GM18909 (cell line): Measurements from ENCODE around the gene BCAS3.
"Not testable (repeated sequence)": the region's sequence is repeated elsewhere in the genome, so short reads cannot be mapped to it uniquely, and the experiment has no call there.

Experiments used
- ATAC-seq: cut with Tn5 transposase; IDR thresholded peaks from one replicate; pipeline ENCODE4 v1.9.1; 2021; ENCODE audit warnings: mild to moderate bottlenecking; ENCODE audit not compliant: unreplicated experiment, poor library complexity

Gene BCAS3

DNA sequence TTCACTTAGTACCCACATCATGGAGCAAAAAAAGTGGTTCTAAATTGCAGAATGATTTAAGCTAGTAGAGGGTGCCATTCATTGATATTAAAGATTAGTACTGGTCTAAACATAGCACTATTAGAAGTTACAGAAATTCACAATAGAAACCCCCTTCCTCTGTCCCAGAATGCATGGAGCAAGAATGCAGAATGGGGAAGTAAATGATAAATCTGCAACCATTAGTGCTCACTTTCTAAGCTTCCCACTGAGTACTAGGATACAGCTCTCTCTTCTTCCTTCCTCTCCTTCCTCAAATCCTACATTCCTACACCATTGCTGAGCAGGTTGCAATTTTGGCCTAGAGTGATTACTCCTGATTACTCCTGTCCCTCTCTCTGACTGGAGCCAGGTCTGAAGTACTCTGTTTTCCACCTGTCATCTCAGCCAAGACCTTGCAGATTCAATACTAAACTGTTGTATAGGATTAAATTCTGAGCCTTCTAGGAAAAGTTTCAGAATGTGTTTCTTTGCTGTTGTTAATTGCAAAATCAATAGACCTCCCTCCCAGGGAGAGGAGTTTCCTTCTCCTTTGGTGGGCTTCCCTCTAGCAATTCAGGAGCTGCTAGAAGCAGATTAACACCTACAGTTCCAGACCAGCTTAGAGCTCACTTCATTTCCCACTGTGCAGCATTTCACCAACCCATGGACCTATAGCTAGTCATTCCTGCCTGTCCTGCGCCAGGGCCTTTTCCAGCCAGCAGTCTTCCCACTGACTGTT lies 556.5 kb downstream of the BCAS3 start:
- ATAC-seq, result no peak

DNA sequence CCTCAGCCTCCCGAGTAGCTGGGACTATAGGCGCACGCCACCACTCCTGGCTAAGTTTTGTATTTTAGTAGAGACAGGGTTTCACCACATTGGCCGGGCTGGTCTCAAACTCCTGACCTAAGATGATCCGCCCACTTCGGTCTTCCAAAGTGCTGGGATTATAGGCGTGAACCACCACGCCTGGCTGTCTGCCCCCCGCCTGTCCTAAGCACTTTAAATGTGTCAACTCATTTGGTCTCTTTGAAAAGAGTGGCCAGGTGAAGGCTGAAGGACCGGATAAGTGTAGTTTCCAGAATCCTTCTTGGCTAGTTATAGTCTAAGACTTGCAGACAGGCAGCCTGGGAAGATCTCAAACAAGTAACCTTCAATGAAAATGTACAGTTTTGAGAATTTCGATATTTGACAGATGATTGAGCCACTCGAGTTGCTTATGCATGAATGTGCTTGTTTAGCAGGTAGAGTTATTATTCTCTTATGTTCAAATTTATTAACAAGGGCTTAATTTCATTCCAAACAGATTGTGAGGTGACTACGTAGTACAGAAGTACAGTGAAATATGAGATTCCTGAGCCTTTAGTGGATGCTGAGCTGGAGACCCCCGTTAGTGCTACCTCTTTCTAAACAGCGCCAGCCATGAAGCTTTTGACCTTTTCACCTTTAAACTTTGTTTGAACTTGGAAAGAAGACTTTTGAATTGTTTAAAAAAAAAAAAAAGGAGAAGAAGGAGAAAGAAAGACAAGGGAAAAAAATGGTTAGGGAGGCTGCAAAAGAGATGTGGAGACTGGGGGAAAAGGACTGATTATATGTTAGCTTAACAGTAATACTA lies 557.6 kb downstream of the BCAS3 start:
- no peak for ATAC-seq

DNA sequence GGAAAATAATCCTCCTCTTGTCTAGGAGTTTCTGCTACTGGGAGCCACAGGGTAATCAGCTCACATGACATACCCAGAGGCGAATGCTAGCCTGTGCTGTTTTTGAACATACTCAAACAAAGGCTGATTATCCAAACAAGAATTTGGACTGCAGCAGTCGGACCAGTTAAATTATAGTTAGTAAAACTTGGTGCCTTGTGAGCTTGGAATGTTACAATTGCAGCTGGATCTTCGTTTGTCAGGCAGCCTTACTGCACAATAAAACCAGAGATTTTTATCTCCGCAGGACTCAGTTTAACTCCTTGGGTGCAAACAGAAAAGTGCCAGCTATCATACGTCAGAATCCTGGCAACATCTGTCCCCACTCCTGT lies 558.2 kb downstream of the BCAS3 start:
- no peak for ATAC-seq

DNA sequence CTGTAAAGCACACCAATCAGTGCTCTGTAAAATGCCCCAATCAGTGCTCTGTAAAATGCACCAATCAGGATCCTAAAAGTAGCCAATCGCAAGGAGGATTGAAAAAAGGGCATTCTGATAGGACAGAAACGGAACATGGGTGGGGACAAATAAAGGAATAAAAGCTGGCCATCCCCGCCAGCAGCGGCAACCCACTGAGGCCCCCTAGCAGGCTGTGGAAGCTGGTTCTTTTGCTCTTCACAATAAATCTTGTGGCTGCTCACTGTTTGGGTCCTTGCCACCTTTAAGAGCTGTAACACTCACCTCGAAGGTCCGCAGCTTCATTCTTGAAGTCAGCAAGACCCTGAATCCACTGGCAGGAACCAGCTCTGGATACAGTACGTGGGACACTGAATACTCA lies 559.6 kb downstream of the BCAS3 start:
- no peak for ATAC-seq

DNA sequence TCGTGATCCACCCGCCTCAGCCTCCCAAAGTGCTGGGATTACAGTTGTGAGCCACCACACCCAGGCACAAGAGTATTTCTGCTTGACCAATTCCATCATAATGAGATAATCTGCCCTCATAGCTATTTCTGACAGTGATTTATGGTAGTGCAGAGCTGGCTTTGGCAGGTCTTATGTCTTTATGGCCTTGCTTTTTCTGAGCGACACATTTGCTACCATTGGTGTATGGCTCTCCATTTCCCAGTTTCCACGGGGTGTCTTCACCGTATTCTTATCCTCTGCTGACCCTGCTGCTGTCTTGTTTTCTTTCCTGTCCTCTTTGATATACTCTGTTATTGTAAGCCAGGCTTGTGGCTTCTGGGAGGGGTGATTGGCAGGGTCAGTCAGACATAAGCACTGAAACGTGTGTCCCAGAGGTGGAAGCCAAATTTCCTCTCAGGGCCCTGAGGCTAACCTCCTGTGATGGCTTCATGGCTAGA lies 560.8 kb downstream of the BCAS3 start:
- no peak for ATAC-seq

DNA sequence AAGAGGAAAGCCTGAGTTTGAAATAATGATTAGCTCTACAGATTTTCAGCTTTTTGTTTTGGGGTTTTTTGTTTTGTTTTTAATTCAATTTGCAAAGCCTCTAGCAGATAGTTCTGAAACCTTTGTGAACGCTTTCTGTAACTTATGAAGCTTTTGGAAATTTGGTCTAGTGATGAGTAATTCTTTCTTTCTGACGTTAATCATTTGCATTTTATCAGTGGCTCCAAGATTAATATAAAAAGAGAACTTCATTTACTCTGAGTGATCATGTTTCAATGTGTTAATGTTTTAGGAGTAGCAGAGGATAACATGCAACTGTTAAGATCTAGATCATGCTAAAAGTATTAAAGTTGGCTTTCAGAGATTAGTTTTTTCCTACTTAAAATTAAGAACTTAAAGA lies 561.7 kb downstream of the BCAS3 start:
- no peak for ATAC-seq

DNA sequence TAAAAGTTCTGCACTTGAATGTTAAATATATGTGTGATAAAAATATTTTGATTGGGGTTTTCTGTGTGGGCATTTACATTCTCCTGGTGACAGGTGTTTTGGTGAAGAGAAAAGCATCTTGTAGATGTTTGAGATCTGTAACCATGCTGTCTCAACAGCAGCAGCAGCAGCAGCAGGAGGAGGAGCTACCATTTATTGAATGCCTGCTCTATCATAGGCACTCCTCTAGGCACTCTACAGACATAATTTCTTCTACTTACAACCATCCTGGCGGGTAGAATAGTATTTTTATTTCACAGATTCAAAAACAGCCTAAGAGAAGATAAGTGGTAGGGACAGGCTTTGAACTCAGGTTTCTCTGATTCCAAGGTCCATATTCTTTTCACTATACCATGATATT lies 562.3 kb downstream of the BCAS3 start:
- ATAC-seq, result no peak

DNA sequence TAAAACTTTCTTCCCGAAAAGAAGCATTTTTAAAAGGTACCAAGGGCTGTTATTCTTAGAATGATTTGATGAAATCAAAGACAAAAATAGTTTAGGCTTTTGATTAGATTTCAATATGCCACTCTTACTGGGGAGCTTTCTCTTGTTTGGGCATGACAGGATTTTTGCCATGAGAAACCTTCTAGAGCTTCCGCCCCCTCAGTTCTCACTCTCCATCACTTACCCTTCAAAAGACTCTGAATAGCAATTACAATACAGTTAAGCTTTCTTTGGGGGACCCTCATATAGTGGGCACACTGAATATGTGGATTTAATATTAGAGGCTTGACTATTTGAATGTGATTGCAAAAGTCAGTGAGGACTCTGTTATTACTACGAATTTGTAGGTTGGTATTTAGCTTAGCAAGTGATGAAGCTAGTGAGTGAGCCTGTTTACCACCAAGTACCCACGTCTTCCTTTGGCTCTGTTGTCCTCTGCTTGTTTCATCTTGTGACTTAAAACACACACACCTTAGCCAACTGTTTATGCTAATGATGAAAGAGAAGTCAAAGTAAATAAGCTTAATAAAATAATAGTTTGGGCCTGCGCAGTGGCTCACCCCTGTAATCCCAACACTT lies 563.3 kb downstream of the BCAS3 start:
- ATAC-seq, result no peak

DNA sequence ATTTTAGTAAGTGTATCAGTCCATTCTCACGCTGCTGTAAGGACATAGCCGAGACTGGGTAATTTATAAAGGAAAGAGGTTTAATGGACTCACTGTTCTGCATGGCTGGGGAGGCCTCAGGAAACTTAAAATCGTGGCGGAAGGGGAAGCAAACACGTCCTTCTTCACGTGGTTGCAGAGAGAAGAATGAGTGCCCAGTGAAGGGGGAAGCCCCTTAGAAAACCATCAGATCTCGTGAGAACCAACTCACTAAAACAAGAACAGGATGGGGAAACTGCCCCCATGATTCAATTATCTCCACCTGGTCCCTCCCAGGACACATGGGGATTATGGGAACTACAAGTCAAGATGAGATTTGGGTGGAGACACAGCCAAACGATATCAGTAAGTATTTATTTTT lies 567.3 kb downstream of the BCAS3 start:
- not testable (repeated sequence) for ATAC-seq

DNA sequence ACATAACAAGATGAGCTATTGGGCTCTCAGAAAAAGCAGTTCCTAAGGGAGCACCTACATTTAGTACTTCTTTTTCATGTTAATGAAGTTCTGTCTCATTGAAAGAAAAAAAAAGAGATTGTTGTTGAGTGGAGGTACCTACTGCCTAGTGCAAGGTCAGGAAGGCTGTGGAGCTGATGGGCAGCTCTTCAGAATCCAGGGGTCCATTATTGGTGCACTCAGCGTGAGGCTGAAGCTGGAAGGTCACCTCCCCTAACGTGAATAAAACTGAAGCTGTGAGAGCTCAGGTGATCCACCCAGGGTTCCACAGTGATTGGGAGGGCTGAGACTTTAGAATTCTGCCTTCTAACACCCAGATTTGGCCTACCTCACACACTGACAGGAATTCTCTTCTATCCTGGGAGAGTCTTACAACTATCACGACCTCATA lies 568.1 kb downstream of the BCAS3 start:
- ATAC-seq, result no peak

DNA sequence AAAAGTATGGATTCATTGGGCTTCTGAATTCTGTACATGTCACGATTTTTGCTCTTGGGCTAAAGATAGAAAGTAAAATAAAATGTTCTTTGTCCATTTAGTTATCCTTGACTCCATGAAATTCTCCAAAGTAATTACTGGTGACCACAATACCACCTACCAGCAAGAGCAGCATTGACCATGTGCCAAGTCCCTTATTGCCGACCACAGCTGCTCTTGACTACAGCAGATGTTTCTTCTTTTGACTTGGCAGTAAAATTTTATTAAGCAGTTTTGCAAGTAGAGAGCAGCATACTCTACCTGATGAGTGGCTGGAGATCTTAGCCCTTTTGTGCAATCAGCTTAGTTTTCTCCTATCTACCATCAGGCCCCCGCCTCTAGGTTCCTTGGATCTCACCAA lies 569.8 kb downstream of the BCAS3 start:
- ATAC-seq, result no peak

DNA sequence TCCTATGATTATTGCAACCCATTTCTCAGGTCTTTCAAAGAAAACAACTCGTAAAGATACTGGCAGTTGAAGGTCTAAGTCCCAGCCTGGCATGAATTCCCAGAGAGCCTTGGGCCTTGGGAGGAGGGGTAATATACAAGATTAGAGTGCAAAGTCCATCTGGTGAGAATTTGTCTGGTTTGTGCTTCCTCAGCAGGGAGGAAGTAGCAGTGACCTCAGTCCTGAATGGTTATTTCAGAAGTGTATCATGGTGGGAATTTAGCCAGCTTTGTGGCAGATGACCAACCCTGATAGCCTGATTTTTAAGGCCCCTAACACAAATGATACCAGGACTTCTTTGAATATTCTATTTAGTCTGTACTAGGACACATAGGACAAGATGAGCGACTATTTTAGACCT lies 570.7 kb downstream of the BCAS3 start:
- no peak for ATAC-seq

DNA sequence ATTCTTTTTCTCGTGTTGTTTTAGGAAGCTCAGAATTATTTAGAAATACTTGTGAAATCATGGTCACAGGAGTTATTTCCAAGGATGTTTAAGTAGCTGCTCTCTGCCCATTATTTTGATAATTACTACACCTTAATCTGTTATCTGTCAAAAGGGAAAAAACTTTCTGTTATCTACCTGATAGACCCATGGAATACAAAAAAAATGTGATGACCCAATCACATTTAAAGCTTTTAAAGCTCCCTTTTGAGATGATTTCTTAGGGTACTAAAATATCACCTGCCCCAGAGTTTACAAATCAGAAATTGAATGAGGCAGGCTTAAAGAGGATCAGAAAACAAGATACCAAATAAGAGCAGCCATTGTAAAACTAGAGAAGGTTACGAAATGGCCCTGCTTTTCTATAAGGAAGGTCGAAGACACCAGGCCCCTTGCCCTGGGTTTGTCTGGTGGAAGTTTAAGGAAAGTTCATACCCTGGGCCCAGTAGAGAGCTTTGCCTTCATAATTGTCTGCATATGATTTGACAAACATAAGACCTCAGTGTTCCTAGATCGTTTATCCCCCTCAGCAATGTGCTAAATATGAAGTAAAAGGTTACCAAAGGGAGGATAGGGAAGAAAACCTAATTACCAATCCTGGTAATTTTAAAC lies 572.1 kb downstream of the BCAS3 start:
- ATAC-seq, result no peak

DNA sequence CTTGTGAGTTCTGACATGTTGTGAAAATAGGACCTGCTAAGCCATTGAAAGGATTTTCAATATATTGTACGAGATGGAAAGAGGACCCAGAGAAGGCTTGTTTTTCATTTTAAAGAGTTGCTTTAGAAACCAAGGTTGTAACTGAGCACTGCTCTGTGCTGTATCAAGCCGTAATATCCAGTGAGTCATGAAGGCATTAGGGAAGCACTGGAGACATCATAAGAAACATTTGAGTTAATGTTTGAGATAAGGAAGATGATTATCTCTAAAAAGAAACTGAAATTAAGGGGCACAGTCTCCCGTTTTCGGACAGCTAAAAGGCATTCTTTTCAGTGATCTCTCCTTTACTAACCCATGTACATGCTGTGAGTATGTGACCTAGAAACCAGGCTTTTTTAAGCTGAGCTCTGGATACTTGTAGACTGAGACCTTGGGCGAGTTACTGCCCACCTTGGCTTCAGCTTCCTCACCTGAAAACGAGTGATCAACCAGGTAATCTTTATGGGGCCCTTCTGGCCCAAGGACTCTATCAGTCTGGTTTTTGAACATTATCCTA lies 572.8 kb downstream of the BCAS3 start:
- no peak for ATAC-seq

DNA sequence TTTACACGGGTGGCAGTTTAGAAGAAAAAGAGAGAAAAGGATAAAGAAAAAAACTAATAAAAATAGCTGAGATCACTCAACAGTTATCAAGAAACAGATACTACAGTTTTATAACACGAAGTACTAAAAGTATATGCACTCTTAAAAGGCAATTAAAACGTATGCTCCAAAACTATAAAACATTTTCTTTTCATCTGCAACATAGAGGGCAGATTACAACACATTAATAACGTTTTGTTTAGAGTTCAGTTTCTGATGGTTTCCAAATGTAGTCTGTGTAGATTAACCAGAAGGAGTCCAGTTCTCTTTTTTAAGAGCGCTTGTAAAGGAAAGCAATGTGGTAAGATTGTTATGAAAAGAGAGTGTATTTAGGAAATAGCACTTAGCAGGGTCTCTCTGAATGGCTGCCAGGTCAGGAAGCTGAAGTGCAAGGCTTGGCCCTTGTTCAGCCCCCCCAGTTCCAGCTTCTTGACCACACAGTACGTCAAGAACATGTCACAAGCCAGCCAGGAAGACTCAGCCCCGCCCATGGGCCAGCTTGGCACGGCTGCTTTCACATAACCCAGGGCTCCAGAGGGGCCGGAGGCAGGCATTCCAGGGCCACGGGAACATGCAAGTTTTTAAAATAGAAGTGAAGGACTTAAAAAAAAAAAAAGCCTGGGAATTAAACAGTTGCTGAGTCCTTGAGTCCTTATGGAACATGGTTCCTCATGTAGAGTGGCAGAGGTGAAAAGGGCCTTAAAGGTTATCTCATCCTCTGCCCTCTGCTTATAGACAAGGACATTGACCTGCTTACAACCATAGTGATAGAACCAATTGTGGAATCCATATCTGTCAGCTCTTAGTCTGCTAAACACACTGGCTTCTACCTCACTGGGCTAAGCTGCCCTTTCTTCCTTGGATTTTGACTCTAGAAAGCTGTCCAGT lies 574.6 kb downstream of the BCAS3 start:
- no peak for ATAC-seq

DNA sequence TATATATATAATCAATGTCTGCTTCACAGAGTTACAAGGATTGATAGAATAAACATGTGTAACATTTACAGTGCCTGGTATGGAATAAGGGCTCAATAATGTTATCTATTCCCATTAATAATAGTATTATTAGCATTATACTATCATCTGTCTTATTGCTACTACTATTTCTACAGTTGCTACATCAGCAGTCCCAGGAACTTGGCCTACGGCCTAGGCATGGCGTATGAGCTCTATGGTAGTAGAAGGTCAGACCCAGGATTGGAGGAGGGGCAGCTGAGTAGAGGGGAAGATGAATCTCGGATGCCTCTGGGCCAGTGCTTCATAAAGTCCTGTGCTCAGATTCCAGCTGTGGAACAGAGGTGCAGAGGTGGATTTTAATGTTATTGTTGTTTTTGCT lies 575.7 kb downstream of the BCAS3 start:
- ATAC-seq, result no peak

DNA sequence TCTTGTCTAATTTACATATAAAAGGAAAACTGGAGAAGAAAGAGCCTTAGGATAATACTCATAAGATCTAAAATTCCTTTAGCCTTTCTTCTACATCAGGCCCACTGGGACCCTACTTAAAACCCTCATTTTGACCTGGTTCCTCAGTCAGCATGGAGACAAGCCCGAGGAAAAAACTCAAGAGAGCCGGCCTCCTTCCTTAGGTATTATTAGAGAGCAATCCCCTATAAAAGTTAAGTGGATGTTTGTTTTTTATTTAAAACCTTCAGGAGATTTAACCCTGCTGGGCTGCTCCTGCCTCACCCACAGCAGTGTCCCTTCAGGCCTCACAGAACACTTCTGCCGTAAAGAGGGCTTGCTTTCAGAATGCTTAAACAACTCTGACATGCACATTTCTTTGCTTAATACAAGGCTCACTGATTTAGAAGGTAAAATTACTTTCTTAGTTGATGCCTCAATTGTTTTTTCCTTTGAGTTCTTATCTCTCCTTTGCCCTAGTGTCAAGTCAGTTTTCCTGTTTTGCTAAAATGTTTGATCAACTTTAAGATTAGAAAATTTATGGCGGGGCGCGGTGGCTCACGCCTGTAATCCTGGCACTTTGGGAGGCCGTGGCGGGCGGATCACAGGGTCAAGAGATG lies 576.4 kb downstream of the BCAS3 start:
- ATAC-seq, result no peak

DNA sequence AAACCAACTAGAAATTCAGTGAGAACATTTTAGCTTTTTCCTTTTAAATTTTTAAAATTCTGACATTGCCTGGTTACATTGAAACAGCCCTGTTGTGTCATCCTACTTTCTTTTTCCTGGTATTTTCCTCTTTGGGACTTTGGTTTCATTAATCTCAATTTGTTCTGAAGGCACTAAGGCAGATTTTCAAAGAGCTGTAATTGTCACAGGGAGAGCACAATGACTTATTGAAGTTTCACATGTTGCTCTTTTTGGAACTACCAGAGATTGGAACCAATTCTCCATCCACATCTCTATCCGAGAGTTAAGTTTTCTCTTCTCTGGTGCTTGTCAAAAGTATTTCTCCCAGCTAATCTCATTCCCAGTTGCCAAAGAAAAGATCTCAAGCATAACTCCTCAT lies 577.3 kb downstream of the BCAS3 start:
- no peak for ATAC-seq

DNA sequence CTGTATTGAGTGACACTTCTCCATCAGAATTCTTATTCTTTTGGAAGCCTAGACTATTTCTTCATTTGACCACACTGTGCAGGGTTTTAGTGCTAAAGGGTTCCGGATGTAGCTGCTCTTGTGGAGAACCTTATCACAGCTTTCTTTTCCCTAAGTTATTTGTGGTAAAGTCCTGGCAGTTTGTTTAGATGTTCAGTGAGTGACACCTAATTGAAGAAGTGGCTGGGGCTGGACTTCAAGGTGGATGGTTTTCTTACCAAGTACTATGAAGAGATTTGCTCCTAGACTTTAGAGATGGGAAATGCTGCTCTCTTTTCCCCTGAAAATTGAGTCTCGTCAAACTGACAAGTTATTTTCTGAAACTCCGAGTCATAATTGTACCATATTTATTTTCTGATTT lies 578.0 kb downstream of the BCAS3 start:
- no peak for ATAC-seq
